OCI-LY7 (cell line): ENCODE measurements around the gene CCRL2. TPM values are rescaled to one million over a fixed set of nuclear protein-coding genes. Genes with fewer than 3 reads are reported as not detected.

Experiments used
- BruUV-seq: library from RNA; stranded (reverse); fragments of 400-500 nt; replicated peaks from 2 replicates; lab custom pipeline; 2021; lab: Mats Ljungman, UMichigan
- CTCF ChIA-PET: fragments of 300-600 bp; sonication (Branson Sonifier 250); formaldehyde crosslinking; loops from one replicate; lab custom pipeline; 2022; ENCODE audit warnings: antibody characterized with exemption; ENCODE audit not compliant: unreplicated experiment; lab: Charles Lee
- POLR2A ChIA-PET: fragments of 300-600 bp; sonication (Branson Sonifier 250); formaldehyde crosslinking; loops from one replicate; lab custom pipeline; 2022; ENCODE audit warnings: antibody characterized with exemption; lab: Charles Lee
- DNase-seq: peaks from one replicate; pipeline ENCODE4 v3.0.0-alpha.2; 2015; ENCODE audit warnings: low spot score
- H2AFZ ChIP-seq: fragments of 200-600 bp; sonication (generic), shearing (Covaris generic); 2 replicates; pipeline ENCODE4 v1.6.1; 2014; ENCODE audit warnings: mild to moderate bottlenecking, antibody characterized with exemption, low read length, moderate library complexity
- H3K27ac ChIP-seq: fragments of 200-600 bp; sonication (generic); 2 replicates; pipeline ENCODE4 v1.5.1; 2014; ENCODE audit warnings: mixed run types, low read depth, mild to moderate bottlenecking, moderate library complexity, low read length, inconsistent platforms; ENCODE audit not compliant: poor library complexity, severe bottlenecking
- H3K36me3 ChIP-seq: fragments of 200-600 bp; sonication (generic); 2 replicates; pipeline ENCODE4 v1.6.1; 2014; ENCODE audit warnings: mild to moderate bottlenecking, antibody characterized with exemption, low read length, moderate library complexity, mixed read lengths; ENCODE audit not compliant: insufficient read depth
- H3K4me1 ChIP-seq: fragments of 200-600 bp; sonication (generic); 2 replicates; pipeline ENCODE4 v1.5.1; 2014; ENCODE audit warnings: mild to moderate bottlenecking, low read length; ENCODE audit not compliant: insufficient read depth, poor library complexity, severe bottlenecking
- H3K4me2 ChIP-seq: fragments of 200-600 bp; sonication (generic); 2 replicates; pipeline ENCODE4 v1.6.1; 2014; ENCODE audit warnings: mild to moderate bottlenecking, low read length
- H3K4me3 ChIP-seq: fragments of 200-600 bp; sonication (generic); 2 replicates; pipeline ENCODE4 v1.5.1; 2014; ENCODE audit warnings: mild to moderate bottlenecking, low read depth, low read length; ENCODE audit not compliant: poor library complexity, severe bottlenecking
- H3K79me2 ChIP-seq: fragments of 200-600 bp; sonication (generic); 2 replicates; pipeline ENCODE4 v1.6.1; 2016; ENCODE audit warnings: low read depth, mild to moderate bottlenecking, low read length, moderate library complexity, mixed read lengths; ENCODE audit not compliant: insufficient read depth
- H3K9me2 ChIP-seq: fragments of 200-600 bp; sonication (generic); 2 replicates; pipeline ENCODE4 v1.6.1; 2016; ENCODE audit warnings: mild to moderate bottlenecking, low read length, mixed read lengths; ENCODE audit not compliant: insufficient read depth
- H3K9me3 ChIP-seq: fragments of 200-600 bp; sonication (generic); 2 replicates; pipeline ENCODE4 v1.6.1; 2014; ENCODE audit warnings: mild to moderate bottlenecking, mixed run types, low read length, mixed read lengths
- H4K20me1 ChIP-seq: fragments of 200-600 bp; sonication (generic); 2 replicates; pipeline ENCODE4 v1.6.1; 2014; ENCODE audit warnings: mild to moderate bottlenecking, antibody characterized with exemption, low read length, moderate library complexity, mixed read lengths; ENCODE audit not compliant: insufficient read depth
- CTCF ChIP-seq: fragments of 200-600 bp; sonication (generic); conservative IDR thresholded peaks from 2 replicates; pipeline ENCODE4 v1.5.1; 2014; ENCODE audit warnings: mild to moderate bottlenecking, antibody characterized with exemption, low read length, moderate library complexity, mixed read lengths
- EZH2phosphoT487 ChIP-seq: fragments of 200-600 bp; sonication (generic); IDR thresholded peaks from 2 replicates; pipeline ENCODE4 v1.6.1; 2018; ENCODE audit warnings: low read depth, borderline replicate concordance, mild to moderate bottlenecking, mixed run types, antibody characterized with exemption, low read length, moderate library complexity, mixed read lengths
- intact Hi-C: fragments of 100-400 bp; cut with micrococcal nuclease; formaldehyde crosslinking; loops from one replicate; pipeline ENCODE4 v1.10.0; 2022; ENCODE audit not compliant: unreplicated experiment
- total RNA-seq, 2 experiments: library from RNA; depleted of rRNA in 1 of 2; stranded (reverse); fragments of >200 nt in 1 of 2; shearing (Covaris generic) in 1 of 2; gene quantifications; 2 replicates each; pipeline ENCODE4 v1.2.3, GENCODE V29; 2014 to 2022

CCRL2 gene
- total RNA-seq, 2 experiments from 2014 or later = 0.41 to 2.2 TPM

- CTCF ChIA-PET = no interaction called here
- H2AFZ ChIP-seq = peak overlapping the region; percentile 73; the same call in 1 of the 2 replicates
Measured at GRCh38 chr3:46416811-46417510, 9.9 kb downstream of the CCRL2 start.

GRCh38 chr3:46417841-46418611 is 11.0 kb downstream of the CCRL2 start:
- Histone ChIP-seq H3K4me1 (peaks cover 40% of the 10 kb centered on the region), H3K27ac (no peak overlapping the region), H3K36me3 (no peaks in the 10 kb centered on the region), H3K4me2 (no peak overlapping the region), H3K9me3 (no peaks in the 10 kb centered on the region), H3K9me2 (no peaks in the 10 kb centered on the region), H3K4me3 (no peak overlapping the region), H2AFZ (no peak overlapping the region), H3K79me2 (no peaks in the 10 kb centered on the region), H4K20me1 (no peaks in the 10 kb centered on the region)
- ChIA-PET CTCF (no interaction called here), POLR2A (no interaction called here)
- TF ChIP-seq CTCF (no peak), EZH2phosphoT487 (no peak)
- intact Hi-C loops = no loop called here
- no peak for DNase-seq
- BruUV-seq = no TSS peak

More at GRCh38 chr3:46416811-46417510, 9.9 kb downstream of the CCRL2 start:
- peak overlapping the region; percentile 25 for H3K4me2 ChIP-seq
- no peaks in the 10 kb centered on the region for H3K9me3 ChIP-seq
- no peak for TF ChIP-seq CTCF
- no peak for TF ChIP-seq EZH2phosphoT487
- H3K4me1 ChIP-seq = peaks cover 43% of the 10 kb centered on the region
- no peaks in the 10 kb centered on the region for H3K36me3 ChIP-seq
- no peaks in the 10 kb centered on the region for H3K79me2 ChIP-seq
- H4K20me1 ChIP-seq = no peaks in the 10 kb centered on the region
- DNase-seq = no peak
- H3K9me2 ChIP-seq = no peaks in the 10 kb centered on the region
- H3K4me3 ChIP-seq = no peak overlapping the region
- H3K27ac ChIP-seq = peak overlapping the region; percentile 46
- POLR2A ChIA-PET = interaction anchor here (1.4 kb wide), 1 partner anchor 12 kb away, joined by 4 read pairs; no protein-coding TSS in a partner anchor
- BruUV-seq = no TSS peak
- intact Hi-C loops = no loop called here
